GM19240 (cell line): ENCODE results near the gene TOPBP1.

Experiments used
- DNase-seq: peaks from one replicate; pipeline ENCODE4 v3.0.0; 2011; ENCODE audit warnings: low spot score; ENCODE audit not compliant: insufficient read length

The TOPBP1 gene

GRCh38 chr3:133608388-133608787 is 53.4 kb downstream of the TOPBP1 start:
- DNase-seq, result no peak

GRCh38 chr3:133607816-133608215 is 53.9 kb downstream of the TOPBP1 start:
- DNase-seq, result no peak

DNA sequence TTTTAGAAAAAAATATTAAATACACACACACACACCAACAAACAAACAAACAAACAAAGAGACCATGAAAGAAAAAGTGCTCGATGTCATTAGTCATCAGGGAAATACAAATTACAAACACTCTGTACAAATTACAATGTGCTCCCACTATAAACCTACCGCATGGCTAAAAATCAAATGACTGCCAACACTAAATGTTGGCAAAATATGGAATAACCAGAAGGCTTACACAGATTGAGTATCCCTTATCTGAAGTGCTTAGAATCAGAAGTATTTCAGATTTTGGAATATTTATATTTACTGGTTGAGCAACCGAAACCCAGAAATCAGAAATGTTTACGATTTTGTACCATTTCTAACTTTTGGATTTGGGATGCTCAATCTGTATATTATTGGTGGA is 54.8 kb downstream of the TOPBP1 start:
- no peak for DNase-seq

DNA sequence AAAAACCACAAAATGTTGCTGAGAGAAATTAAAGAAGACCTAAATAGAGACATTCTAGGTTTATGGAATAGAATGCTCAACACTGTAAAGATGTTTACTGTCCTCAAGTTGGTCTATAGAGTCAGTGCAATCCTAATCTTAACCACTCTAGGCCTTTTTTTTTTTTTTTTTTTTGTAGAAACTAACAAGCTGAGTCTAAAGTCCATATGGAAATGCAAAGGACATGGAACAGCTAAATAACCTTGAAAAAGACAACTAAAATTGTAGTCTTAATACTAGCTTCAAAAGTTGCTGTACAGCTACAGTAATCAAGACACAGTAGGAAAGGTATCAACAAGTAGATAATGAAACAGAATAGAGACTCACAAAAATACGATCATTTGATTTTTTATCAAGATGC is 55.4 kb downstream of the TOPBP1 start:
- no peak for DNase-seq

DNA sequence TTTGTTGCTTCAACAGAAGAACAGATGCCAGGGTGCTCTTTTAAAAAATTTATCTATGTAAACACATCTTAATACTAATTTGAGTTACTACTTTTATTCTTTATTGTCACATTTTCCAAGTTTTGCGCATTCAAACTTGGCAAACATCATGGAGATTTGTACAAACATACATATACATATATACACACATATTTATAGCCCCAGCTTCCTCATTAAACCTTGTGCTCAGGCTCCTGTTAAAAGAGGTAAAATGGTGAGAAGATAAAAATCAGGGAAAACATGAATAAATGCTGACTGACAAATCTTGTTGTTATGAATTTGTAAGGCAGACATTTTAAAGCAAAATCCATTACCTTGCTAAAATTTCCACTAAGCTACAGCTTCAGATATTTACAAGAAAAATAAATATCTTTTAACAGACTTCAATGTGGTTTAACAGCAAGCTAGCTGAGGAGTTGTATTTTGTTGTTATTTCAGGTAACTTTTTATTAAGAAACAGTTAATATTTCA is 61.1 kb downstream of the TOPBP1 start:
- no peak for DNase-seq

DNA sequence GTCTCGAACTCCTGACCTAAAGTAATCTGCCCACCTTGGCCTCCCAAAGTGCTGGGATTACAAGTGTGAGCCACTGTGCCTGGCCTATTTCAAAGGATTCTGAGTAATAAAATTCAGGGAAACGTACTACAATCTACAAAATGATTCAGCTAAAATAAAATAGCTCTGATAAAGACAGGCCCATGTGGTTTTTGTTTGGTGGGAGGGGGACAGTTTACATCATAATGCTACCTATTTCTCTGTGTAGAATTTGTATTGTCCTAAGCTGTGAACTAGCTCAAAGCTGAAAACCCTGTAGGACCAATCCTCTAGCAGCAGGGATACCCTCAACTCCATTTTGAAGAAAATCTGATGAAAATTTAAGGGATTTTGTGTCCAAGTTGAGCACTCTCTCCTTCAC is 62.5 kb downstream of the TOPBP1 start:
- DNase-seq, result no peak

DNA sequence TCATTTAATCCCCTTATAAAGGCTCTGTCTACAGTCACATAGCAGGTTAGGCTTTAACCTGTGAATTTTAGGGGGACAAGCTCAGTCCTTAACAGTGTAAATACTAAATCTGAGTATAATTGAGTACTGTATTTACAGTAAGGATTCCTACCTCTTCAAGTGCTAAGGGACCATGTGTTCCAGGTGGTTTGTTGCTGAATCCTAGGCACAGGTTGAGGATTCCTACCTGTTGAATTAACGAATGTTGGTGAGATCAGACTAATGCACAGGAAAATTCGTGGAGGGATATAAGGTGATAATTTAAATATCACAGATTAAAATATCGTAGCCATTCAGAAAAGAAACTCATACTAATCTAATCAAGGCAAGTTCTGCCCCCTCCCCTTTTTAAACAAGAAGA is 63.3 kb downstream of the TOPBP1 start:
- DNase-seq, result no peak

GRCh38 chr3:133595341-133595740 is 66.4 kb downstream of the TOPBP1 start:
- DNase-seq, result no peak

GRCh38 chr3:133593243-133593642 is 68.5 kb downstream of the TOPBP1 start:
- DNase-seq, result no peak

GRCh38 chr3:133592843-133593242 is 68.9 kb downstream of the TOPBP1 start:
- DNase-seq, result no peak

DNA sequence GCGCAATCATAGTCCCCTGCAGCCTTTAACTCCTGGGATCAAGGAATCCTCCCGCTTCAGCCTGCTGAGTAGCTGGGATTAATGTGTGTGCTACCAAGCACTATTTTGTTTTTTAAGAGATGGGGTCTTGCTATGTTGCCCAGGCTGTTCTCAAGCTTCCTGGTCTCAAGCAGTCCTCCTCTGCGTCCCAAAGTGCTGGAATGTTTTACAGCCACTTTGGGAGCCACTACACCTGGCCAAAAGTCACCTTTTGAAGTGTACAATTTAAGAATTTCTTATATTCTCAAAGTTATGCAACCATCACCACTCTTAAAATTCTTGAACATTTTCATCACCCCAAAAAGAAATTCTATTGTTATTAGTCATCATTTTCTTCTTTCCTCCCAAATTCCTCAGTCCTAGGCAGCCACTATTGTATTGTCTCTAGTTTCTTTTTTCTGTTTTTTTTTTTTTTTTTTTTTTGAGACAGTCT is 70.4 kb downstream of the TOPBP1 start:
- no peak for DNase-seq

GRCh38 chr3:133589503-133589902 is 72.2 kb downstream of the TOPBP1 start:
- no peak for DNase-seq

DNA sequence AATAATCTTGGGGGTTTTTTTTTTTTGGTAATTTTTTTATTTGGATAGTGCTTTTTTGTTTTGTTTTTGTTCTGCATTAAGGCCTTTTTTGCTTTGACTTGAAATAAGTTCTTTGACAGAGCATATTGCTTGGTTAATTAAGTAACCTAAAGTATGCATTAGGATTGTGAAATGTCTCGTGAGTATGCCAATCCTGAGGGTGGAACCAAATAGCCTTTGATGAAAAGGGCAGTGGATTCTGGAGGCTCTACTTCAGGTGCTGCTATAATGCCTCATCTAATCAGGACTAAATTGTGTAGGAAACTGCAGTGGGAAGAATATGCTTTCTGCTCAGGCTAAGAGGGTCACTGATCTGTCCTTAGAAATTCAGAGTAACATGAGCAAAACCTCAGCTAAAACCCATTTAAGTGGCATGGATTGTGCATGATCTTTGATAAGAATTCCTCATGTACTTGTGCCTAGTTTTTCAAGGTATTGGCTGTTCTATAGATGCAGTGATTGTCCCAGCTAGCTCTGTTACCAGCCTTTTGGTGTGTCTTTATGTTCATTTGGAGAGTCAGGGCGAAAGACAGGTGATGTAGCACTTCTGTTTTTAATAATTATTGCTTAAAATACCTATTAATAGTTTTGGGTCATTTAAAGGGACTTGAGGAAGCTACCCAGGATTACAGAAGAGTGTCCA is 72.8 kb downstream of the TOPBP1 start:
- no peak for DNase-seq

GRCh38 chr3:133588035-133588434 is 73.7 kb downstream of the TOPBP1 start:
- no peak for DNase-seq

DNA sequence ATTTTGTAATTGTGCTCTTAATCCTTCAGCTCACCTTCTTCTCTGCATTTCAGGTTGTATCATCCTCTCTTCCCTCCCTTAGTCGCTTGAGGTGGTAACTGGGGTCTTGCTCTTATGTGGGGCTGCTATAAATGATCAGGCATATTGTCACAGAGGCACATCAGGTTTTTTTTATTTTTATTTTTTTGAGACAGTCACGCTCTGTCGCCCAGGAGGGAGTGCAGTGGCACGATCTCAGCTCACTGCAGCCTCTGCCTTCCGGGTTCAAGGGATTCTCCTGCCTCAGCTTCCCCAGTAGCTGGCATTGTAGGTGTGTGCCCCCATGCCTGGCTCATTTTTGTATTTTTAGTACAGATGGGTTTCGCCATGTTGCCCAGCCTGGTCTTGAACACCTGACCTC is 78.3 kb downstream of the TOPBP1 start:
- no peak for DNase-seq

DNA sequence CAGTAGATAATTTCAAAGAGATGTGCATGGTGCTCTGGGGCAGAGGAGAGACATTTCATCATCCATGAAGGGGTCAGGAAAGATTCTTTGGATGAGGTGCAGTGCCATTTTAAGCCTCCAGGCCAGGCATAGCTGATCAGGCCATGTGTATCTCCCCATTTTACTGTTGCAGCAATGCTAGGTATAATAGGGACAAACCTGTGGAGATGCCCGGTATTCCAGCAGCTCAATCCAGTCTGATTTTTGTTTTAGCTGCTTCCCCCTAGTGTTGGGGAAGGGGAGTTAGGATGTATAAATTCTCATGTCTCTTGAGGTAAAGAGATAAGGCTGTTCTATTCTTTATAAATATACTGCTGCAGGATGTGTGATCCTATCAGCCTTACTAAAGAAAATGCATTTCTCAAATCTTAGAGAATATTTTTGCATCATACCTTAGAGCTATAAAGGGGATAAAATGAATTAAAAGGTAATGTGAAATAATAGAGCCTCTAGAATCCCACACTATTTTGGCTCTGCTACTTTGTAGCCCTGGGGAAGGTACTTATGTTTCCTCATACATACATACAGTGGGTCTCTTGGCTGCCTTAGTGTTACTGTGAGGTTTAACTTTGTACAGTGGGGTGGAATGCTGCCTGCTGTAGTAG is 83.1 kb downstream of the TOPBP1 start:
- no peak for DNase-seq

DNA sequence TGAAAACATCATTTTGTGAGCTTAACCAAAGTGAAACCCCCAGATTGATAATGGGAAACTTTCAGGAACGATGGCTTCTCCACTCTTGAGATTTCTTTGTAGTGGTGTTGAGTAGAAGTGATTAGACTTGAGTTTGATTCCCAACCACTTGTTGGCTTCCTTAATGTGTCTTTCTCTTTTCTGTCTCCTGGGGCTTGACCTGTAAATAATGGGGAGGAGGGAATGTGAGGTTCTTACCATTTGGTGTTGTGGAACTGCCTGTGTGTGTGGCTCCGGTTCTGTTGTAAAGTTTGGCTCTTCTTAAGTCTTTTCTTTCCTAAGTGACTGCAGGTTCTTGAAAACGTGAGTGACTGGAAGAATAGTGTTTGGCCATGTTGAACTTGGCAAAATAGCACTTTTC is 85.6 kb downstream of the TOPBP1 start:
- no peak for DNase-seq

GRCh38 chr3:133575086-133575485 is 86.7 kb downstream of the TOPBP1 start:
- DNase-seq, result no peak

DNA sequence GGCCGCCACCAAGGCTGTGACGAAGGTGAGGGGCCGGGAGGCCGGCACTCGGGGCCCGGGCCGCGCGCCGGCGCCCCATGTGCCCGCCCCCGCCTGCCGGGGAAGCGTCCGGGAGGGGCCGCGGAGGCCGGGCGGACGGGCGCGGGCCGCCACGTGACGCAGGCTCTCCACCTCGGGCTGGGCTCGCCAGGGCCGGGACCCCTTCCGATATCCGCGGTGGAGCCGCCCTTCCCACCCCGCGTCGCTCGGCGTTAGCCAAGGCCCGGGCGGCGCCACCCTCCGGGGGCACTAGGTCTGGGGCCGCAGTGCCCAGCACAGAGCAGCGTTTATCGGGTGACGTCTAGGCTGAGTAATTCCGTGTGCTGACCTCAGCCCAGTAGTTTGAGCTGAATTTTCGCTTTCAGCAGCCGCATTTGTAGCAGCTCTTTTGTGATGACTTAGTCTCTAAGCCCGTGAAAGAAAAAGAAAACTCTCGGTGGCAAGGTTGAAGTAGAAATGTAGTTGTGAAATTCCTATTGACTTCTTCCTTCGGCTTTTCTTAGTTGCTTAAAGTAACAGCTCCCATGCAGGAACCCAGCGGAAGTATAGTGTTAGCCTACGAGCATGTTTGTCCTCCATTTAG is 87.4 kb downstream of the TOPBP1 start:
- DNase-seq, result no peak

GRCh38 chr3:133573629-133574194 is 88.0 kb downstream of the TOPBP1 start, which contains the start of gene CDV3:
TSS of gene CDV3 (plus strand) at chr3:133573686. CDS start at chr3:133574045, 359 bp downstream.
- DNase-seq, result no peak

DNA sequence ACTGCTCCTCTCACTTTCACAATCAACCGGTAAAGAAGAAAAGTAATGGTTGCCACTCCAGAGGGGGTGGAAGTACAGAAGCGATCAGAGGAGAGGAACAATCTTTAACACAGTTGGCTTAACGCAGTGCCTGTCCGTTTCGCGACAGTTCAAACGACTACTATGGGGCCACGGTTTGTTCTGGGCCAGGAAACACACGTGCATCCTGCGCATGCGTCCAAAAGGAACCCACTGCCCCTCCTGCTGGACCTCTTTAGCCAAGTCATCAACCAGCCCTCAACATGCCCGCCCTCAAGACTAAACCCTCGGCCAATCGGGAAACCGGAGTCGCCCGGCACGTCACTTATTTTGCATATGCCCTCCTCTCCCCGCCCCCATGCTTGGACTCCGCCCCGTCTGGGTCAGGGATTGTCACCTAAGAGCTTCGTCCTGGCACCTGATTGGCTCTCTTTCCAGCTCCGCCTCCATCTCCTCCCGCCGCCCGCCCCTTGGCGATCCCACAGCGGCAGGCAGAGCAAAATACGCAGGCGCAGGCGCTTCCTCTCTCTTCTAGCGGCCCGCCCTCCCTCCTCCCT is 88.6 kb downstream of the TOPBP1 start:
- DNase-seq, result peak; percentile 68
